ENCODE measurements around the gene FOXK2.

The FOXK2 gene

DNA sequence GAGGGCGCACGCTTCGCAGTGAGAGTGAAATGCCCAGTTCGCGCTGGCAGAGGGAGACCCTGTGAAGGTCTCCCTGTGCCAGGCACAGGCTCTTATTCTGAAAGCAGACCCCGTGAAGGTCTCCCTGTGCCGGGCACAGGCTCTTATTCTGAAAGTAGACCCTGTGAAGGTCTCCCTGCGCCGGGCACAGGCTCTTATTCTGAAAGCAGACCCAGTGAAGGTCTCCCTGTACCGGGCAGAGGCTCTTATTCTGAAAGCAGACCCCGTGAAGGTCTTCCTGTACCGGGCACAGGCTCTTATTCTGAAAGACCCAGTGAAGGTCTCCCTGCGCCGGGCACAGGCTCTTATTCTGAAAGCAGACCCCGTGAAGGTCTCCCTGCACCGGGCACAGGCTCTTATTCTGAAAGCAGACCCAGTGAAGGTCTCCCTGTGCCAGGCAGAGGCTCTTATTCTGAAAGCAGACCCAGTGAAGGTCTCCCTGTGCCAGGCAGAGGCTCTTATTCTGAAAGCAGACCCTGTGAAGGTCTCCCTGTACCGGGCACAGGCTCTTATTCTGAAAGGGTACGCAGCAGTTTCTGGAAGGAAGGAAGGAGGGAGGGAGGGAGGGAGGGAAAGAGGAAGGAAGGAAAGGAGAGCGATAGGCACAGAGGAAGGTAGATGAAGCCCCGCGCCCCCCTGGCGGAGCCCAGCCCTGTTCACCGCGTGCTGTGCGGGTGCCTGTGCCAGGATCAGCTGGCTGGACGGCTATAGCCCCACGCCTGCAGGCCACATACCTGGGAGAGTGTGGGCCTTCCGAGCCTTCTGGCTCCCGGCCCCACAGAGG is 73.4 kb downstream of the FOXK2 start:
- peak; percentile 84 for DNase-seq

DNA sequence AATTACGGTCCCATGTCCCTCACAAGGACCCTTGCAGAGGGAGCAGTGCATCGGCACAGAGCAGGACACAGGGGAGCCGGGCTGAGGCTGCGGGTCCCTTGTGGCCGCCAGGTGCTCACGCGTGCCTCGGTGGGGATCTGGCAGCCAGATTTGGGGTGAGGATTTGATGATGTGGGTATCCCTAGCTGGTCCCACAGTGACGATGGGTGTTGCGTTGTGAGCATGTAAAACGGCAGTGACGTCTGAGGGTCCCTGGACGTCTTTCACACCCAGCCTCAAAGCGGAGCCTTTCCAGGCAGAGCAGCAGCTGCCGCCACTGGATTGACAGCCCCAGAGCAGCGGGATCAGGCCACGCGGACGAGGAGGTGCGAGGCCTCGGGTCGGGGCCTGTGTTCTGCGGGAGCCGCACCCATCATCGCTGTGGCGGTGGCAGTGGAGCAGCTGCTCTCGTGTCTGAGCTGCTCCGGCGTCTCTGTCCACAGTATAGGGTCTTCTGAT is 74.1 kb downstream of the FOXK2 start:
- DNase-seq: no peak

DNA sequence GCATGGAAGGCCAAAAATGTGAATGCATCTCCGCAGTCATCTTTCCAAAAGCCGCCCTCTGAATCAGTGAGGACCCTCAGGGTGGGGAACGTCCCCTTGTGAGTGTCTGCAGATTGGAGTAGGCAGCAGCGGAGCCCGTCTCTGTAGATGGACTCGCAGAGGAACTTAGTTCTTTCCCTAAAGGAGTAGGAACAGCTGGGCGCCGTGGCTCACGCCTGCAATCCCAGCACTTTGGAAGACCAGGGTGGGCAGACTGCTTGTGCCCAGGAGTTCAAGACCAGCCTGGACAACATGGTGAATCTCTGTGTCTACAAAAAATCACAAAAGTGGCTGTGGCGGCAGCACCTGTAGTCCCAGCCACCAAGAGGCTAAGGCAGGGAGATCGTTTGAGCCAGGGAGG is 75.0 kb downstream of the FOXK2 start:
- DNase-seq: no peak

DNA sequence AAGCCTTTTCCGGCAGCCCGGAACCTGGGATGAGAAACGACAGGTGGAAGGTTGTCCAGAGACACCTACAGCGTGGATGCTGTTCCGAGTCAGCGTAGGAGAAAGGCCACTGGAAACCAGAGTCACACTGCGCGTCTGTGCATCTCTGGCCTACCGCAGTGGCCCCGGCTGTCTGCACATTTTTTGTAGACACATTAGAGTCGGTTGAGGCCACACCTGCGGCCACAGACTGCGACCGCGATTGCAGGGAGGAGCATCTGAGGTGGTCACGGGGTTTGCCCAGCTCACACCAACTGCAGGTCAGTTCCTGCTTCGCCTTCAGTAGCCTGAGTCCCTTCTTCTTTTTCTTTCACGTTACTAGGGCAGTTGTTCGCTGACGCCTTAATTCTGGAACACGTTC is 76.4 kb downstream of the FOXK2 start:
- no peak for DNase-seq

DNA sequence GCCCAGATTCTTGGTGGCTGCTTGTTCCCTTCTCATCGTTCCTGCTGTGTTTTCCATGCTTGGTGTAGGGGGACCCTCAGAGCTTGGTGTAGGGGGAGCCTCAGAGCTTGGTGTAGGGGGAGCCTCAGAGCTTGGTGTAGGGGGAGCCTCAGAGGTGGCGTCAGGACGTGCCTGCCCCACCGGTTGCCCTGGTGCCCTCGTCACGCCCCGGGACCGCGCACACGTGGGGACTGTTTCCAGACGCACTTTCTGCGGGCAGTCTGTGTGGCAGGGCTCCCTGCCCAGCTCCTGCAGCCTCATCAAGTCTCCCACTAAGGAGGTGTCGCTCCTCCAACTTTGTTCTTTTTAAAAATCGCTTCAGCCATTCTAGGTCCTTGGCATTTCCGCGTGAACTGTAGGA is 76.8 kb downstream of the FOXK2 start:
- DNase-seq: no peak

DNA sequence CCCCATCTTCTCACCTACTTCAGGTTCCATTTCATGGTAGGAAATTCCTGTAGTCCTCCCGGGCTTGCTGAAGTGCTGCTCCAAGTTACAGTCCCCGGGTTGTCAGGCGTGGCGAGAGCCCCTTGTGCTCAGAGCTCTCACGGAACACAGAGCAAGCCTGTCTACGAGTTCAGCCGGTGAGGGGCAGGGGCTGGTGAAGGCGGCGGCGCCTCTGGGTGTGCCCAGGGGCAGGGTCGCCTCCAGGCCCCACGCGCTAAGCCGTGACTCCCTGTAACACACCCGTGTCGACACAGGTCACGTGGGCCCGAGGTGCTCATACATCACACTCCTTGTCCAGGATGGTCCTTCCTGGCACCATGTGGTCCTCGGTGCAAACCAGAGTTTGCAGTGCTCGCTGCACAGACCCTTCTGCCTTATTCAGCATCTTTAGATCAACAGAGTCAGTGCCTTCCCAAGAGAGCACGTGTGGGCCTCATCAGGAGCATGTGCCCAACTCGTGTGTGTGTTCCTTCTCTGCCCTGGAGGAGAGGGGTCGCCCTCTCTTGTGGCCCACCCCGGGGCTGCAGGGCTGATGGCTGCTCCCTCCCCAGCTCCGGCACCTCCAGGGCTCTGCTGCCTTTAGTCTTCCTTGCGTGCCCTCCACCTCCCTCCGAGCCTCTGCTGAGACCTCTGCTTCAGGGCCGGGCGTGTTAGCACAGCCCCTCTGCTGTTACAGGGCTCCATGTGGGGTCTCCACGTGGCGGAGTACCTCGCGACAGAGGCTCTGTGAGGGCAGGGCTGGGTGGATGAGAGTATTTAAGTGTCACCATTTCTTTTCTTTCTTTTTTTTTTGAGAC is 77.5 kb downstream of the FOXK2 start:
- DNase-seq: no peak

DNA sequence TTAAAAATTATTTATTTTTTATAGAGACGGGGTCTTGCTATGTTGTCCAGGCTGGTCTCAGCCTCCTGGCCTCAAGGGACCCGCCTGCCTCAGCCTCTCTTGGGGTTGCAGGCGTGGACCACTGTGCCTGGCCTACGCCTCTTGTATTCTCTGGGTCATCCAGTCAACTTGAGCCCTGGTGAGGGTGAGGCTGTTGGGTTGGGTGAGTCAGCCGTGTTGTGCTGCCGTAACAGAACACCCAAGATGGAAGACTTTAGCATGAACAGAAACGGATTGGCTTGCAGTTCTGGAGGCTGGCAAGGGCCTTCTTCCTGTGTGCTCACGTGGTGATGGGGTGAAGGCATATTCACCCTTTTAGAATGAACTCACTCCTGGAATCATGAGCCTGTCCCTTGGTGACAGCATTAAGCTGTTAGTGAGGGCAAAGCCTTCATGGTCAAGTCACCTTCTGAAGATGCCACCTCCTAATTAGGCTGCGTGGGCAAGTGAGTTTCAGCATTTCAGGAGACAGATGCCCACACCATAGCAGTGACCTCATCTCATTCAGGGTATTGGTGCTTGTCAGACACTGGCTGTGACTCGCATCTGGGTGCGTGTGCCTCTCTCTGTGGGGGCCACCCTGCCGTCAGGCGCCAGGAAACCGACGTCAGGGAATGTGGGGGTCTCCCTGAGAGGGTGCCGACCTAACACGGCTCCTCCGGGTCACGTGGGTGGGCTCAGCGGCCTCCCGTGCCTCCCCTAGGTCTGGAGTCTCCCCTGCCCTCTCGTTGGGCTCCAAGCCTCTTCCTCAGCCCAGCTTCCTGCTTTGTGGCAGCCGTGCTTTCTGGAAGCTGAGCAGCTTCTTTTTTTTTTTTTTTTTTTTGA is 79.0 kb downstream of the FOXK2 start:
- peak; percentile 18 for DNase-seq

DNA sequence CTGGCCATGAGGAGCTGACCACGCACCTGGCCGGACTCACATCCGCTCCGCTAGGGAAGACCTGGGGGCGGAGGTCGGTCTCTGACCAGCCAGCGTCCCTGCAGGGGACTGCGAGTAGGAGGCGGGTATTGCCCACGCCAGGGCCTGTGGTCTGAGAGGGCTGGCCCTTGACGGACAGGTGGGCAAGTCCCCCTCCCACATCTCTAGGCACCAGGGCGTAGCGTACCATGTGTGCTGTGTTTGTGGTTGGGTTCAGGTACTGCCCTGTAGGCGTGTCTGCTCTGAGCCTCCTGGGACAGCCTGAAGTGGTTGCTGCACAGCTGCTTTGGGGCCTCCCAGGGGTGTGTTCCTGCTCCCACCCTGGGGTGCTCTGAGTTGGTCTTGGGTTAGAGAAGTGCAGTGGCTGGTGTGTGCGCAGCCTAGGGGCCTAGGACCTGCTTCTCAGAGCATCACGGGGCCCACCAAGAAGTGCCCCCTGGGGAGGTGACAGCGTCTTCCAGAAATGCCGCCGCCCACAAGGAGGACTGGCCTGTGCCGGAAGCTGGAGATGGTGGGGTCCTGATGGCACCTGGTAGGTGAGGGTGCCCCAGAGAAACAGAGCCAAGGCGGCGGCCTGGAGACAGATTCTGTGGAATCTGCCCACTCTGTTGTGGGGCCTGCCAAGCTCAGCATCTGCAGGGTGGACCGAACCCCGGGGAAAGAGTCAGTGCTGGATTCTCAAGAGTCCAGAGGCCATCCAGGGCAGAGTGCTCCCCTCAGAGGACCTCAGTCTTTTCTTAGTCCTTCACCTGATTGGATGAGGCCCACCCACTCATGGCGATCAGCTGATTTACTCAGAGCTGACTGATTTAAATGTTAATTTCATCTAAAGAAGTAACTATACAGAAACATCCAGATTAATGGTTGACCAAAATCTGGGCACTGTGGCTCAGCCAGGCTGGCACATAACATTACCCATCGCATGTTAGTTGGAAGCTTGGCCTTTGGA is 80.4 kb downstream of the FOXK2 start:
- no peak for DNase-seq

DNA sequence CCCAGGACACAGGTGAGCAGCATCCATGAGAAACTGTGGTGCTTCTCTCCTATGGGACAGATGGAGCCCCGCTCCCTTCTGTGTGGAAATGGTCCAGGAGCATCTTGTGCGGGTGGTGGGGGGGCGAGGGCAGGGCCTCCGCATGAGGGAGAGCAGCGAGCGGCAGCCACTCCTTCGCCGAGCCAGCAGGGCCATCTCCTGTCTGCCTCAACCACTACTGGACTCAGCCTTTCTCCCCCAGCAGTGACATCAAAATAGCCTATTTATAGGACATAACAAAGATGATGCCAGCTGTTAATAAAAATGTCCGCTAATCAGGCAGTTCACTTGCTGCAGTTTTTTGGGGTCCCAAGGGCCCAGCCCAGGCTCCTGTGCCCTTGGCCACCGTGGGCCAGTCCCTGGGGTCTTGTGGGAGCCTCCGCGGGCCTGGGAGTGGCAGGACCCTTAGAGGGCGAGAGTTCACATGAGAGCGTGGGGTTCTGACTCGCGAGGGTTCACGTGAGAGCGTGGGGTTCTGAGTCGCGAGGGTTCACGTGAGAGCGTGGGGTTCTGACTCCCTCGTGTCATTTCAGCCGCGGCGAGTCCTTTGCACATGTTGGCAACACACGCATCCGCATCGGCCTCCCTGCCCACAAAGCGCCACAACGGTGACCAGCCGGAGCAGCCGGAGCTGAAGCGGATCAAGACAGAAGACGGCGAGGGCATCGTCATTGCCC is 81.4 kb downstream of the FOXK2 start:
- DNase-seq: no peak

DNA sequence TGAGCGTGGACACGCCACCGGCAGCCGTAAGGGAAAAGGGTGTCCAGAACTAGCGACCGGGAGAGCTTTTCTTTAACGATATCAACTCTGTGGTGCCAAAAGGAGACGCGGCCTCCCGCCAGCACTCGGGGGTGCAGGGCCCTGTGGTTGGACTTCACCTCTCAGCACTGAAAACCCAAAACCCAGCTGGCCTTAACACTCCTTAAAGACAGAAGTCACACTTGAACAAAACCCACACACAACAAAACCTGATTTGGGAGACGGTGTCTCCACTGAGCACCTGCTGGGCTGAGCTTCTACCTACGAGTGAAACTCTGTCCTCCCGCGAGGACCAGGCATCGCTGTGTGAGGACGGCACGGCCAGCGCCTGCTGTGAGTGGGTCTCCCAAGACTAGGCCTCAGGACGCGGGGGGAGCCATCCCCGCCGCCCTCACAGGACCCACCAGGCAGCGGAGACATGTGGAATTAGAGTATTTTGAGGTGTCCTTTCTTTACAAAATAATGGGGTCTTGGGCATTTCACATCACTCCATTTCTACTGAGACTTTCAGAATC is 82.0 kb downstream of the FOXK2 start:
- DNase-seq: no peak

DNA sequence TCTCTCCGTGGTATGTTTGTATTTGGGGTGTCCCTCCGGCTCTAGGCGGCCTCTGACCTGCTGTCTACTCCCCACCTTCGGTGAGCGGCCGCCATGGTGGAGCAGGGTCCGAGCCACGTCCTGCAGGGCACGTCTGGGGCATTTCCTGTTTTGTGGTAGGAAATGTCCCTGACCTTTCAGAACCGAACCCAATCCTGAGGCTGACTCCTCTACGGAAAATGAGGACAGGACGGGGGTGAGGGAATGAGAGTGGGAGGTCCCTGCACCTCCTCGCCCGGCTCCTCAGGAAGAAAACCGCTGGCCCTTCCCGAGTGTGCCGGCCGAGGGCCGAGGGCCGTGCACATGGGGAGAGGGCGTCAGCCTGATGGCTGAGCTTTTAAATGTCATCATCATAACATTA is 83.0 kb downstream of the FOXK2 start:
- DNase-seq: no peak

DNA sequence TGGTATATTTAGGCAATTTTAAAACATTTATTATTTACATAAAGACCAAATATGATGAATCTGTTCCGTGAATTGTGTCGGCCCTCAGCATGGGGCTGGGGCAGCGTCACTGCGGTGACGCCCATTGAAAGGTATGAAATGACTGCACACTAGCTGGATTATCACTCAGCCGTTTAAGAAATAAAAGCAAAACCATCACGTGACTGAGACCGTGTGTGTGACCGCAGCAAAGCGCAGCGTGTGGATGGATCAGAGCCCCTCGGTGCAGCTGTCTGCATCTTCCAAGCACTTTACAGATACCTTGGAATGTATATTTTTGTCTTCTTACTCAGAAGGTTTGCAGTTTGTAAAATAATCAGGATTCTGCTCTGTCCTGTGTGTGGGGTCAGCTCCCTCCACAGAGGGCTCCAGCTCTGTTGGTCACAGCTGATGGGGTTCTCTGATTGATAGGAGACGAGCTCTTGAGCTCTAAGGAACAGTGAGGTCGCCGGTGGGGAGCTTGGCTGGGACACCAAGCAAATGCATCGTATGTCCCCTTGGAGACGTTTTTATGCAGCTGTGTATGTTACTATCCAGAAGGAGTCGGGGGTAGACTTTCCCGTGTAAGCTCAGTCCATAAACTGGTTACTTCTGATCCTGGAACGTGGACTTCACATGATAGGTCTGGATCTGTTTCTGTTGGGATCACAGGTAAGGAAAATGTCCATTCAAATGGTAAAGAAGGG is 83.6 kb downstream of the FOXK2 start:
- peak; percentile 28 for DNase-seq

DNA sequence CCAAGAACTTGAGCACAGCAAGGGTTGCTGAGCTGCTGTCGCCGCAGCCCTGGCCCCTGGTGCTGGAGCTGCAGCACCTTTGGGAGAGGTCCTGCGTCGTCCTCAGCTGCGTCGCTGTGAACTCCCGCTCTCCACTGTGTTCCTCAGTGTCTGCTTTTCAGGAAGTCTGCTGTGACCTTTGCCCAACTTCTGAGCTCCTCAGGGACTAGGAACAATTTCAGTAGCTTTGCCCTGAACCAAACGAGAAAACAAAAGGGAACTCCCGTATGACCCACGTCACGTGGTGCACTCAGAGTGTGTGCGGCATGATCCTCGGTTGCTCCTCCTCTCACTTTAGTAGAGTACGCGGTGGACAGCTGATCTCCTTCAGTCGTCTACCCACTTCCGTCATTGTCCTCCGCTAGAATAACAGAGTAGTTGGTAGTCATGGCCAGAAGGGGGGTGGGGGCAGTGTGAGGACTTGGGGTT is 84.5 kb downstream of the FOXK2 start:
- peak; percentile 25 for DNase-seq

DNA sequence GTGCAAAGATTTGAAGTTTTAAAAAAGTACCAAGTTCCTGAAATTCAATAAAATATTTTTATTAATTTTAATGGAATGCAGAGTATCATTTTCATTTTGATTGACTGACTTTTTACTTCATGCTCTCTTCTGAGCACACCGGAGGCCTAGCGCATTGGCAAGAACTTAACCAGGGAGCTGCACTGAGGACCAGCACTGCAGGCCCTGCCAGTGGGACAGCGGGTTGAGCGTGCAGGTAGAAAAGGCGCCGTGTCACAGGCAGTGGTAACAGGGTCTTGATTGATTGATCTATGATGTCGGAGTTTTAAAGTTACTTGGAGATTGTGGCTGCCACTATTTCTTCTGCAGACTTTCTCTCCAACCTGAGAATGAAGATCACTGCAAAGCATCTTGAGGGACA is 85.0 kb downstream of the FOXK2 start:
- no peak for DNase-seq

DNA sequence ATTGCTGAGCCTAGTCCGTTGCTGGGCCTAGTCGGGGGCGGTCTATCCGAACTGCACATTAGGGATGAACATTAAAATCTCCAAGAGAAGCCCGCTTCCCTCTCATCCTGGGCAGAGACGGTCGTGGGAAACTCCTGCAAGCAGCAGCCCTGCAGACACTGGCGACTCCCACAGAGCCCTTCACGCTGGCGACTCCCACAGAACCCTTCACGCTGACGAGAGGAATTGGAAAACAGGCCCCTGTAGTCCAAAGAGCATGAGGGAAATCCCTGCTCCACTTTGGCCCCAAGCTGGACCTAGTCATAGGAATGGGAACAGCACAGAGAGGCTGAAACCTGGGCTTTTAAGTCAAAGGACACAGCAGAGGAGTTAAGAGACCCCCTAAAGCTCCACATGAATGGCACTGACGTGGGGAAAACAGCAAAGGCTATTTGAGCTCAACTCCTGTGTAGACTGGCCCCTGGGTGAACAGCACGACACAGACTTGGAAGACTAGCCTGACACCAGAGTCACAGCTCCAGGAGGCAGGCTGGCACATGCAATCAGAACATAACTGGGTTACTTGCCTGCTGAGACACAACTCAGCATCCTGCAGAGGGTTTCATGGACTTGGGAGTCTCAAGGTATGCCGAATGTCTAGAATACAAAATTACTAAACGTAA is 86.5 kb downstream of the FOXK2 start:
- no peak for DNase-seq

DNA sequence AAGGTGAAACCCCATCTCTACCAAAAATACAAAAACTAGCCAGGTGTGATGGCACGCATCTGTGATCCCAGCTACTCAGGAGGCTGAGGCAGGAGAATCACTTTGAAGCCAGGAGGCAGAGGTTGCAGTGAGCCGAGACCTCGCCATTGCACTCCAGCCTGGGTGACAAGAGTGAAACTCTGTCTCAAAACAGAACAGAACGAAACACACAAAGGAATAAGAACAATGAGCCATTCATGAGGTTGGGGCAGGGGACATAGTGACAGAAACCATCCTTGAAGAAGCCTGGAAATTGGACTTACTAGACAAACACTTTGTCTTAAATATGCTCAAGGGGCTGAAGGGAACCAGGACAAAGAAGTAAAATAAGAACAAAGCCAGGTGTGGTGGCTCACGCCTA is 89.3 kb downstream of the FOXK2 start:
- DNase-seq: no peak

DNA sequence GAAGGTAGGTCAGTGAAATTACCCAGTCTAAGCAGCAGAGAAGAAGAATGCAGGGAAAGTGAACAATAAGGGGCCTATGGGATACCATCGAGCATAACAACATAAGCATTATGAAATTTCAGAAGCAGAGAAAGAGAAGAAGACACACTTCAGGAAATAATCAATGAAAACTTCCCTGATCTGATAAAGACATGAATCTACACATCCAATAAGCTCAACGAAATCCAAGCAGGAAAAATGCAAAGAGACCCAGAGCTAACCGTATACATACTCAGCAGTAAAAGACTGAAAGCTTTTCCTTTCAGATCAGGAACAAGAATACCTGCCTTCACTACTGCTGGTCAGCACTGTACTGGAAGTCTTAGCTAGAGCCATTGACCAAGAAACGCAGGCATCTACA is 90.1 kb downstream of the FOXK2 start:
- DNase-seq: no peak

DNA sequence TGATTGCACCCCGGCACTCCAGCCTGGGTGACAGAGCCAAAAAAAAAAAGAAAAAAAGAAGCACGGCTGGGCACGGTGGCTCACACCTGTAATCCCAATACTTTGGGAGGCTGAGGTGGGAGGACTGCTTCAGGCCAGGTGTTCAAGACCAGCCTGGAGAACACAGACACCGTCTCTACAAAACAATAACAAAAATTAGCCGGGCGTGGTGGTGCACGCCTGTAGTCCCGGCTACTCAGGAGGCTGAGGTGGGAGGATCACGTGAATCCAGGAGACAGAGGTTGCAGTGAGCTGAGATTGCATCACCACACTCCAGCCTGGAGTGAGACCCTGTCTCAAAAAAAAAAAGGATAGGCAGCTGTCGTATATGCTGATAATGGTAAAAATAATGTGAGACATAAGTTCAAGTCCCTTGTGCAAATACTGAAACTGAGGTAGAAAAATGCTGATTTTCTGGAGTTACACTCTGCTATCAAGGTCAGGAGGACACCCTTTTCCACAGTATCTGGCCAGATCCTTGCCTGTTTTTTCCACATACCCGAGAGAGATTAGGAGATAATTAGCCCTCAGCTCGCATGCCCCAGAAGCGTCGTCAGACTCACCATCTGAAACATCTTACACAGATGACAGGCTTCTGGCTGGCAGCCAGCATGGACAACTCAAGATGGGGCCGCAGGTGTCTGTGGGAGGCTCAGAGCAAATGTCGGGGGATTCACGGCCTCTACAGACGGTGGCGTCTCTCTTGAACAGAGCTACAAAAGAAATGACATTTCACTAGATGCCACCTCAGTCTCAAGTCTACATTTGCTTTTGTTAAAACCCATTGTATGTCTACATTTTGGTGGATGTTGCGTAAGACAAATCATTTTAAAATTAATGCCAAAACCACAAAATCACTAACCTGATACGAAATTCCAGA is 91.9 kb downstream of the FOXK2 start:
- no peak for DNase-seq

Measured in activated CD4-positive, alpha-beta T cell treated with anti-CD3 and anti-CD28 coated beads, Interleukin-2, Interleukin-6, amounts not matched to agents 100 ng/mL and 50 ng/mL, durations not matched to agents 16 hours and 8 hours (primary cell).